H1 (cell line): ENCODE results near the gene SDF2L1. TPM values are rescaled to one million over a fixed set of nuclear protein-coding genes. Genes with fewer than 3 reads are reported as not detected.

Source experiments
- CTCF ChIA-PET: fragments of 300-600 bp; sonication (Branson Sonifier 250); formaldehyde crosslinking; loops from one replicate; lab custom pipeline; 2021; ENCODE audit not compliant: partially characterized antibody; lab: Charles Lee
- POLR2A ChIA-PET: fragments of 300-600 bp; sonication (Branson Sonifier 250); formaldehyde crosslinking; loops from one replicate; lab custom pipeline; 2021; ENCODE audit warnings: inconsistent platforms; ENCODE audit not compliant: partially characterized antibody; lab: Charles Lee
- DNase-seq, 2 experiments: peaks; one replicate each; pipeline versions ENCODE4 v3.0.0 to v3.0.0-alpha.2; 2010 to 2022; ENCODE audit warnings: low spot score in 2 of 2, low read depth in 1 of 2, mixed read lengths in 1 of 2
- FAIRE-seq: peaks from 2 replicates; lab custom pipeline; 2011; peaks lifted over from hg19 to GRCh38; lab: Jason Lieb, UNC
- H2AFZ ChIP-seq: 2 replicates; pipeline ENCODE4 v1.8.1; 2012; ENCODE audit warnings: low read length, inconsistent platforms
- H2AK5ac ChIP-seq: 2 replicates; pipeline ENCODE4 v1.6.1; 2013; ENCODE audit warnings: low read depth, low read length
- H2BK120ac ChIP-seq: replicated peaks from 2 replicates; pipeline ENCODE3; 2013; ENCODE audit warnings: low read depth, low read length, inconsistent platforms
- H2BK12ac ChIP-seq: 2 replicates; pipeline ENCODE4 v1.6.1; 2013; ENCODE audit warnings: low read depth, low read length
- H2BK15ac ChIP-seq: 2 replicates; pipeline ENCODE4 v1.6.1; 2013; ENCODE audit warnings: low read length
- H2BK20ac ChIP-seq: 2 replicates; pipeline ENCODE4 v1.6.1; 2013; ENCODE audit warnings: low read length
- H2BK5ac ChIP-seq: 2 replicates; pipeline ENCODE4 v1.6.1; 2013; ENCODE audit warnings: low read depth, low read length
- H3K14ac ChIP-seq: 2 replicates; pipeline ENCODE4 v1.6.1; 2013; ENCODE audit warnings: inconsistent platforms; ENCODE audit not compliant: insufficient read length
- H3K18ac ChIP-seq: 2 replicates; pipeline ENCODE4 v1.6.1; 2013; ENCODE audit warnings: low read length; ENCODE audit errors: extremely low read depth
- H3K23ac ChIP-seq: 2 replicates; pipeline ENCODE4 v1.6.1; 2013; ENCODE audit warnings: inconsistent platforms; ENCODE audit not compliant: insufficient read length
- H3K23me2 ChIP-seq: 2 replicates; pipeline ENCODE4 v1.6.1; 2013; ENCODE audit warnings: low read depth, low read length
- H3K27ac ChIP-seq: 2 replicates; pipeline ENCODE4 v1.6.1; 2011; ENCODE audit warnings: low read depth, low read length, inconsistent platforms
- H3K27me3 ChIP-seq, 4 experiments: replicated peaks in 1 of 4; 1 replicate in 1 of 4; 2 replicates in 3 of 4; pipeline versions ENCODE4 v1.6.1 to v1.8.1; 2011 to 2013; ENCODE audit warnings: low read length in 3 of 4, mild to moderate bottlenecking in 3 of 4, inconsistent platforms in 2 of 4, mixed read lengths in 2 of 4, moderate library complexity in 1 of 4; ENCODE audit not compliant: control insufficient read depth in 3 of 4, insufficient read depth in 3 of 4; ENCODE audit errors: extremely low read depth in 1 of 4
- H3K36me3 ChIP-seq, 4 experiments: 2 replicates each; pipeline versions ENCODE4 v1.6.1 to v1.8.1; 2011 to 2013; ENCODE audit warnings: mild to moderate bottlenecking in 4 of 4, low read length in 3 of 4, moderate library complexity in 2 of 4, control low read depth in 1 of 4, inconsistent platforms in 1 of 4; ENCODE audit not compliant: insufficient read depth in 4 of 4, control insufficient read depth in 2 of 4
- H3K4ac ChIP-seq: replicated peaks from 2 replicates; pipeline ENCODE3; 2013; ENCODE audit warnings: low read length, low read depth, mixed read lengths, inconsistent platforms; ENCODE audit not compliant: insufficient read length
- H3K4me1 ChIP-seq, 4 experiments: replicated peaks in 1 of 4; 1 replicate in 1 of 4; 2 replicates in 3 of 4; pipeline versions ENCODE4 v1.6.1 to v1.8.1; 2011 to 2013; ENCODE audit warnings: low read length in 3 of 4, inconsistent platforms in 2 of 4, mixed read lengths in 1 of 4; ENCODE audit not compliant: insufficient read depth in 4 of 4, control insufficient read depth in 3 of 4
- H3K4me2 ChIP-seq, 2 experiments: 2 replicates each; pipeline versions ENCODE4 v1.6.1 to v1.8.1; 2011 to 2013; ENCODE audit warnings: low read depth in 2 of 2, low read length in 2 of 2, control low read depth in 1 of 2, inconsistent platforms in 1 of 2, mild to moderate bottlenecking in 1 of 2; ENCODE audit not compliant: insufficient read depth in 1 of 2
- H3K4me3 ChIP-seq, 4 experiments: fragments of 200-600, 300-600 bp in 1 of 4; sonication (generic), shearing (Covaris generic), sonication (Bioruptor Twin) in 1 of 4; 2 replicates each; pipeline versions ENCODE4 v1.5.1 to v1.8.1; 2011 to 2016; ENCODE audit warnings: low read length in 4 of 4, low read depth in 3 of 4, control low read depth in 2 of 4, inconsistent platforms in 2 of 4, mild to moderate bottlenecking in 2 of 4, mixed read lengths in 1 of 4, moderate library complexity in 1 of 4; ENCODE audit not compliant: insufficient read depth in 2 of 4; ENCODE audit errors: extremely low read depth in 1 of 4
- H3K56ac ChIP-seq: replicated peaks from 2 replicates; pipeline ENCODE3; 2013; ENCODE audit warnings: low read depth, mild to moderate bottlenecking, mixed read lengths, low read length, inconsistent platforms; ENCODE audit not compliant: insufficient read length
- H3K79me1 ChIP-seq: 2 replicates; pipeline ENCODE4 v1.6.1; 2013; ENCODE audit warnings: low read depth, low read length, control low read depth
- H3K79me2 ChIP-seq, 2 experiments: 2 replicates each; pipeline versions ENCODE4 v1.6.1 to v1.8.1; 2012 to 2013; ENCODE audit warnings: low read length in 2 of 2, mild to moderate bottlenecking in 2 of 2, inconsistent platforms in 1 of 2; ENCODE audit not compliant: insufficient read depth in 2 of 2, control insufficient read depth in 1 of 2
- H3K9ac ChIP-seq, 4 experiments: replicated peaks in 1 of 4; 1 replicate in 1 of 4; 2 replicates in 3 of 4; pipeline versions ENCODE4 v1.6.1 to v1.8.1; 2011 to 2013; ENCODE audit warnings: low read depth in 3 of 4, low read length in 3 of 4, control low read depth in 2 of 4, mild to moderate bottlenecking in 2 of 4, moderate library complexity in 2 of 4, inconsistent platforms in 1 of 4; ENCODE audit errors: extremely low read depth in 1 of 4
- H3K9me3 ChIP-seq, 2 experiments: 2 replicates each; pipeline versions ENCODE4 v1.6.1 to v1.8.1; 2012 to 2013; ENCODE audit warnings: mild to moderate bottlenecking in 2 of 2, moderate library complexity in 2 of 2, control low read depth in 1 of 2, inconsistent platforms in 1 of 2, low read depth in 1 of 2, low read length in 1 of 2, mixed read lengths in 1 of 2; ENCODE audit not compliant: insufficient read depth in 2 of 2
- H4K20me1 ChIP-seq, 2 experiments: replicated peaks in 1 of 2; 2 replicates each; pipeline versions ENCODE3 to v1.8.1; 2011 to 2013; ENCODE audit warnings: inconsistent platforms in 2 of 2, low read length in 2 of 2, mild to moderate bottlenecking in 1 of 2; ENCODE audit not compliant: insufficient read depth in 2 of 2, control insufficient read depth in 1 of 2
- H4K5ac ChIP-seq: 2 replicates; pipeline ENCODE4 v1.6.1; 2013; ENCODE audit warnings: low read length, low read depth, mixed read lengths, inconsistent platforms; ENCODE audit not compliant: insufficient read length
- H4K8ac ChIP-seq: 2 replicates; pipeline ENCODE4 v1.8.0; 2013; ENCODE audit warnings: mild to moderate bottlenecking, moderate library complexity, low read length, inconsistent platforms; ENCODE audit not compliant: insufficient read depth; ENCODE audit errors: extremely low read depth
- H4K91ac ChIP-seq: replicated peaks from 2 replicates; pipeline ENCODE3; 2013; ENCODE audit warnings: low read length, mixed read lengths, inconsistent platforms; ENCODE audit not compliant: insufficient read length
- CTCF ChIP-seq, 3 experiments: IDR thresholded peaks; 1 replicate in 2 of 3; 2 replicates in 1 of 3; pipeline versions ENCODE4 v1.5.1 to v1.6.1; 2011; ENCODE audit warnings: low read length in 3 of 3, mild to moderate bottlenecking in 3 of 3, inconsistent platforms in 2 of 3, low read depth in 1 of 3, moderate library complexity in 1 of 3; ENCODE audit not compliant: insufficient read depth in 1 of 3; ENCODE audit errors: control extremely low read depth in 1 of 3
- GABPA ChIP-seq: IDR thresholded peaks from 2 replicates; pipeline ENCODE4 v1.6.1; 2011; ENCODE audit warnings: mild to moderate bottlenecking, low read length, moderate library complexity, borderline replicate concordance; ENCODE audit not compliant: insufficient read depth
- RAD21 ChIP-seq, 2 experiments: IDR thresholded peaks in 1 of 2; conservative IDR thresholded peaks in 1 of 2; 2 replicates each; pipeline ENCODE4 v1.6.1; 2011; ENCODE audit warnings: low read depth in 2 of 2, low read length in 2 of 2, improper control_type of control experiment in 1 of 2, inconsistent platforms in 1 of 2, mild to moderate bottlenecking in 1 of 2, moderate library complexity in 1 of 2
- SIN3A ChIP-seq, 2 experiments: IDR thresholded peaks in 1 of 2; conservative IDR thresholded peaks in 1 of 2; 2 replicates each; pipeline ENCODE4 v1.6.1; 2011 to 2012; ENCODE audit warnings: low read length in 2 of 2, improper control_type of control experiment in 1 of 2, low read depth in 1 of 2, mild to moderate bottlenecking in 1 of 2
- SUZ12 ChIP-seq: fragments of 200-600 bp; sonication (generic); IDR thresholded peaks from 2 replicates; pipeline ENCODE4 v1.6.1; 2012; ENCODE audit warnings: mild to moderate bottlenecking, inconsistent platforms, low read length, moderate library complexity, mixed read lengths
- YY1 ChIP-seq: IDR thresholded peaks from 2 replicates; pipeline ENCODE4 v1.6.1; 2011; ENCODE audit warnings: low read depth, mild to moderate bottlenecking, low read length
- WGBS, 2 experiments: shearing (Covaris generic) in 1 of 2; methylation state at CpG; one replicate each; pipeline versions ENCODE4 v1.1.6 to v1.1.7; 2013 to 2015; ENCODE audit warnings: low lambda C conversion rate in 2 of 2, mixed read lengths in 2 of 2, inconsistent platforms in 1 of 2, low coverage in 1 of 2, missing lambda C conversion rate in 1 of 2; ENCODE audit not compliant: insufficient replicate concordance in 2 of 2, insufficient coverage in 1 of 2, insufficient read length in 1 of 2; ENCODE audit errors: extremely low coverage in 1 of 2, missing lambda C conversion rate in 1 of 2; 5-methylcytosine and 5-hydroxymethylcytosine counted together
- polyA plus RNA-seq, 7 experiments: library from polyadenylated mRNA; depleted of rRNA in 3 of 7; stranded (reverse) in 5 of 7; unstranded in 2 of 7; fragments of >200 nt in 5 of 7; fragments of 200-250 nt in 2 of 7; gene quantifications; 1 replicate in 5 of 7; 2 replicates in 1 of 7; 4 replicates in 1 of 7; pipeline versions ENCODE4 v1.2.1 to v1.2.3, GENCODE V29; 2011 to 2013; ENCODE audit warnings: missing spikeins in 2 of 7, mixed read lengths in 2 of 7
- total RNA-seq: library from RNA; stranded (reverse); fragmentation: NEBNext Ultra II Directional; extraction: Animal tissue kit (Norgen Biotek cat#: 25700); gene quantifications from 2 replicates; pipeline ENCODE4 v1.2.1, GENCODE V29; 2021

Gene SDF2L1
- total and polyA plus RNA-seq, 2 of the 8 experiments (the other 6 are each of a cell fraction or from before 2014, with no cell fraction given) = 51.1 to 59.6 TPM

GRCh38 chr22:21646608-21647590, 4.8 kb downstream of the SDF2L1 start:
- Histone ChIP-seq H3K9me3 (no peaks in the 10 kb centered on the region), H2BK12ac (no peak overlapping the region), H2BK120ac (no peak overlapping the region), H2BK15ac (no peak overlapping the region), H4K20me1 (peaks cover 0 to 13% of the 10 kb centered on the region in 2 experiments), H3K79me1 (peaks cover 2% of the 10 kb centered on the region; the same call in 1 of the 2 replicates), H3K4me2 (no peak overlapping the region), H3K23ac (no peak overlapping the region), H3K27ac (no peak overlapping the region), H3K56ac (no peak overlapping the region), H4K8ac (no peak overlapping the region), H3K23me2 (peaks cover 4% of the 10 kb centered on the region; the same call in 1 of the 2 replicates), H2AFZ (no peak overlapping the region), H3K79me2 (no peaks in the 10 kb centered on the region), H4K91ac (no peak overlapping the region), H2BK20ac (no peak overlapping the region), H3K4ac (no peak overlapping the region), H3K9ac (no peak overlapping the region), H3K18ac (no peak overlapping the region), H3K36me3 (no peaks in the 10 kb centered on the region; a peak in 1 of 8 replicates), H3K4me3 (no peak overlapping the region), H3K27me3 (no peaks in the 10 kb centered on the region), H2AK5ac (no peak overlapping the region), H4K5ac (no peak overlapping the region), H3K14ac (no peak overlapping the region), H2BK5ac (no peak overlapping the region), H3K4me1 (peaks cover 0 to 11% (median 6%) of the 10 kb centered on the region in 4 experiments; a peak in 5 of 7 replicates)
- DNase-seq = peak in 1 of 2 experiments; percentile 82
- WGBS, 2 experiments = 70% methylated on average over 14 of the region's 14 CpGs; no CpG with 5 or more reads in 1 of the 2 experiments
- TF ChIP-seq RAD21 (IDR thresholded peaks at IDR 0.05 in 1 of 2, conservative IDR thresholded peaks at IDR 0.05 in 1 of 2; ENCODE audit: low read depth in 2 of 2, low read length in 2 of 2) (peak; percentile 87 to 94), SUZ12 (no peak), YY1 (peak; percentile 69; the same call in 1 of the 2 replicates), SIN3A (conservative IDR thresholded peaks at IDR 0.05 in 1 of 2, IDR thresholded peaks at IDR 0.05 in 1 of 2; ENCODE audit: low read depth in 1 of 2, low read length in 2 of 2) (peak in 1 of 2 experiments; percentile 44; a peak in 1 of 4 replicates), CTCF (IDR thresholded peaks at IDR 0.05; ENCODE audit: control extremely low read depth in 1 of 3, insufficient read depth in 1 of 3, low read depth in 1 of 3, low read length in 3 of 3) (peak; percentile 60 to 89 (median 88)), GABPA (no peak)
- CTCF ChIA-PET = interaction anchor here (0.6 to 22.2 kb wide), 20 partner anchors 9 to 695 kb away, joined by 3 to 499 read pairs (median 4); partner anchors contain the start of genes CCDC116 and YDJC
- FAIRE-seq = peak; percentile 77
- POLR2A ChIA-PET = interaction anchor here (0.7 to 1.7 kb wide), 3 partner anchors 9 to 16 kb away, joined by 3 to 7 read pairs (median 3); no protein-coding TSS in a partner anchor
